Osteoblast (primary cell): Measurements from ENCODE around the gene KLK15. TPM values are rescaled to one million over a fixed set of nuclear protein-coding genes. Genes with fewer than 3 reads are reported as not detected.
A peak's percentile ranks its signal among the peaks of the same experiment; 100 is the strongest.

Experiments used
- DNase-seq: peaks from one replicate; pipeline ENCODE4 v3.0.0; 2011; ENCODE audit warnings: low spot score, mixed read lengths; ENCODE audit not compliant: insufficient read length; ENCODE audit errors: missing footprints
- H2AFZ ChIP-seq: 2 replicates; pipeline ENCODE4 v1.6.0; 2011; ENCODE audit warnings: mild to moderate bottlenecking, low read length
- H3K27ac ChIP-seq: 2 replicates; pipeline ENCODE4 v1.5.1; 2011; ENCODE audit warnings: mild to moderate bottlenecking, low read depth, low read length, moderate library complexity
- H3K27me3 ChIP-seq: 2 replicates; pipeline ENCODE4 v1.6.0; 2012; ENCODE audit warnings: mild to moderate bottlenecking, control low read depth, inconsistent platforms, low read length, moderate library complexity; ENCODE audit not compliant: insufficient read depth
- H3K36me3 ChIP-seq: 2 replicates; pipeline ENCODE4 v1.5.1; 2011; ENCODE audit warnings: mild to moderate bottlenecking, low read length, control low read depth, moderate library complexity; ENCODE audit not compliant: insufficient read depth
- H3K4me1 ChIP-seq: 2 replicates; pipeline ENCODE4 v1.5.1; 2011; ENCODE audit warnings: mild to moderate bottlenecking, low read length, control low read depth, moderate library complexity; ENCODE audit not compliant: insufficient read depth
- H3K4me2 ChIP-seq: 2 replicates; pipeline ENCODE4 v1.6.0; 2011; ENCODE audit warnings: mild to moderate bottlenecking, low read length; ENCODE audit not compliant: insufficient read depth
- H3K4me3 ChIP-seq: fragments of 200-600 bp; sonication (generic); 3 replicates; pipeline ENCODE4 v1.5.1; 2012; ENCODE audit warnings: mild to moderate bottlenecking, low read length, inconsistent platforms; ENCODE audit not compliant: insufficient read depth
- H3K79me2 ChIP-seq: 2 replicates; pipeline ENCODE4 v1.6.0; 2012; ENCODE audit warnings: mild to moderate bottlenecking, low read length, control low read depth, inconsistent platforms; ENCODE audit not compliant: insufficient read depth
- H3K9me3 ChIP-seq: 2 replicates; pipeline ENCODE4 v1.5.1; 2011; ENCODE audit warnings: low read depth, low read length, control low read depth
- H4K20me1 ChIP-seq: 2 replicates; pipeline ENCODE4 v1.6.0; 2012; ENCODE audit warnings: mild to moderate bottlenecking, low read length, control low read depth; ENCODE audit not compliant: insufficient read depth
- total RNA-seq: library from RNA; depleted of rRNA; stranded (reverse); fragments of >200 nt; gene quantifications from 2 replicates; pipeline ENCODE4 v1.2.3, GENCODE V29; 2012
- TF ChIP-seq, protein P1 (sequence below): IDR thresholded peaks from 2 replicates; pipeline ENCODE4 v1.5.1; 2011; ENCODE audit warnings: mild to moderate bottlenecking, low read depth, low read length, moderate library complexity; ENCODE audit errors: extremely low read depth

The KLK15 gene
- total RNA-seq, 1 donor, result not detected

DNA sequence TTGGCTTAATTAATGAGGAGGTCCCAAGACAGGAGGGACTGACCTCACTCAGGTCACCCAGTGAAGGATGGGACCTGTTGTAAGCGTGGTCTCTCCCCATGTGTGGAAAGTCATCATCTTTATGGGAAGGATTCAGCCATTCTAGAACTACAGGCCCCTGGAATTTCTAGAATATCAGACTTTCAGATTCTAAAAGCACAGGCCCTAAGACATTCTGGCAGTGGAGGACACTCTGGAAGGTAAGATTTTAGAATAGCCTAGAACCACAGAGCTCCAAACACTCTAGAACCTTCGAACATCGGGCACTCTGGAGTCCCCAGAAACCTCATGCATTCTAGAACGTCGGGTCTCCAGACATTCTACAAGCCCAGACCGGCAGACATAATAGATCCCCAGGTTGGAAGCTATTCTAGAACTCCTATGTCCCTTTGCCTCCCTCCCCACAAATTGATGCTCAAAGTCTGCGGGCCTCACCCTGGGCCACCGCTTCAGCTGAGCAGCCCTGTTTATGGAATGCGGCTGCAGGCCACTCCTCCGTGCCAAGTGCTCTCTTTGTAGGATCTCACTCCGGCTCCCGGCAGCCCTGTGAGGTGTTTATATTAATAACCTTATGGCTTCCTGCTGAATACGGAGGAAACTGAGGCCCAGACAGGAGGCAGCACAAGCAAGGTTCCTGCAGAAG is 1.9 kb upstream of the KLK15 start:
- peaks cover 5% of the 10 kb centered on the region for H3K4me1 ChIP-seq
- H3K36me3 ChIP-seq, result no peaks in the 10 kb centered on the region
- H3K27ac ChIP-seq, result no peak overlapping the region
- no peaks in the 10 kb centered on the region for H3K79me2 ChIP-seq
- peak overlapping the region; percentile 93 for H2AFZ ChIP-seq
- DNase-seq, result no peak
- H3K27me3 ChIP-seq, result peaks cover 7% of the 10 kb centered on the region
- peak overlapping the region; percentile 72 for H3K4me3 ChIP-seq
- no peaks in the 10 kb centered on the region for H3K9me3 ChIP-seq
- H4K20me1 ChIP-seq, result no peaks in the 10 kb centered on the region
- H3K4me2 ChIP-seq, result peak overlapping the region; percentile 86
- TF ChIP-seq, protein P1, sequence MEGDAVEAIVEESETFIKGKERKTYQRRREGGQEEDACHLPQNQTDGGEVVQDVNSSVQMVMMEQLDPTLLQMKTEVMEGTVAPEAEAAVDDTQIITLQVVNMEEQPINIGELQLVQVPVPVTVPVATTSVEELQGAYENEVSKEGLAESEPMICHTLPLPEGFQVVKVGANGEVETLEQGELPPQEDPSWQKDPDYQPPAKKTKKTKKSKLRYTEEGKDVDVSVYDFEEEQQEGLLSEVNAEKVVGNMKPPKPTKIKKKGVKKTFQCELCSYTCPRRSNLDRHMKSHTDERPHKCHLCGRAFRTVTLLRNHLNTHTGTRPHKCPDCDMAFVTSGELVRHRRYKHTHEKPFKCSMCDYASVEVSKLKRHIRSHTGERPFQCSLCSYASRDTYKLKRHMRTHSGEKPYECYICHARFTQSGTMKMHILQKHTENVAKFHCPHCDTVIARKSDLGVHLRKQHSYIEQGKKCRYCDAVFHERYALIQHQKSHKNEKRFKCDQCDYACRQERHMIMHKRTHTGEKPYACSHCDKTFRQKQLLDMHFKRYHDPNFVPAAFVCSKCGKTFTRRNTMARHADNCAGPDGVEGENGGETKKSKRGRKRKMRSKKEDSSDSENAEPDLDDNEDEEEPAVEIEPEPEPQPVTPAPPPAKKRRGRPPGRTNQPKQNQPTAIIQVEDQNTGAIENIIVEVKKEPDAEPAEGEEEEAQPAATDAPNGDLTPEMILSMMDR, result no peak

DNA sequence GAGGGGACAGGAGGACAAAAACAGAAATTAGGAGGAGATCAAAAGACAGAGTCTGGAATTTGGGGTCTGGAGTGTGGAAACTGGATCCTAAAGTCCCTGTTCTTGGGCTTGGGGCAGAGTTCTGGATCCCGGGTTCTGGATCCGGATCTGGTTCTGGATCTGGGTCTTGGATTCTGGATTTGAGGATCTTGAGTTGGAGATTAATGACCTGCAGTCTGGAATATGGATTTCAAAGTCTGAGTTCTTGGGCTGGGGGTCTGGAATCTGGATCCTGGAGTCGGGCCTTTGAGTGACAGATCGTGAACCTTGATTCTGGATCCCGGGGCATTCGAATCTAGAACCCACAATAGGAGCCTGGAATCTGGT is 411 bp upstream of the KLK15 start:
- Histone ChIP-seq H3K27me3 (peaks cover 7% of the 10 kb centered on the region), H3K4me1 (peaks cover 5% of the 10 kb centered on the region), H3K9me3 (no peaks in the 10 kb centered on the region), H2AFZ (no peak overlapping the region), H3K36me3 (no peaks in the 10 kb centered on the region), H3K4me2 (no peak overlapping the region), H4K20me1 (no peaks in the 10 kb centered on the region), H3K4me3 (no peak overlapping the region), H3K79me2 (no peaks in the 10 kb centered on the region), H3K27ac (no peak overlapping the region)
- TF ChIP-seq, protein P1, result no peak
- DNase-seq, result no peak

DNA sequence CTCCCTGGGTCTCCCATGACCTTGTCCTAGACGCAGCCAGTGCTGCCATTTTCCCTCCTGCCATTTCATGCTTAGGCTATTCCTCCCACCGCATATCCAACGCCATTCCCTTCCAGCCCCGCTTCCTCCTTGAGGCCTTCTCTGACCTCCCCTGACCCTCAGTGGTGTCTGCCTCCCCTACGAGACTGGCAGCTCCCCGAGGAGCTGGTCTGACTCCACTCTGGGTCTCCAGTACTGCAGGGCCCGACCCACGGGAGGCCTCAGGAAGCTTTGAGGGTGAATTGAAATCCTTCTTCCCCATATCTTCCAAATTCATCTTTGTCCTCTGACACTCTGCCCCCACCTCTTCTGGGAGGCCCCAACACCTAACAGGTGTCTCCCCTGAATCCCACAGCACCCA is 708 bp downstream of the KLK15 start:
- peaks cover 7% of the 10 kb centered on the region for H3K27me3 ChIP-seq
- H3K9me3 ChIP-seq, result no peaks in the 10 kb centered on the region
- H2AFZ ChIP-seq, result no peak overlapping the region
- H3K27ac ChIP-seq, result no peak overlapping the region
- no peaks in the 10 kb centered on the region for H3K79me2 ChIP-seq
- H3K36me3 ChIP-seq, result no peaks in the 10 kb centered on the region
- H3K4me2 ChIP-seq, result no peak overlapping the region
- DNase-seq, result no peak
- H4K20me1 ChIP-seq, result no peaks in the 10 kb centered on the region
- peaks cover 5% of the 10 kb centered on the region for H3K4me1 ChIP-seq
- TF ChIP-seq, protein P1, result no peak
- H3K4me3 ChIP-seq, result no peak overlapping the region

DNA sequence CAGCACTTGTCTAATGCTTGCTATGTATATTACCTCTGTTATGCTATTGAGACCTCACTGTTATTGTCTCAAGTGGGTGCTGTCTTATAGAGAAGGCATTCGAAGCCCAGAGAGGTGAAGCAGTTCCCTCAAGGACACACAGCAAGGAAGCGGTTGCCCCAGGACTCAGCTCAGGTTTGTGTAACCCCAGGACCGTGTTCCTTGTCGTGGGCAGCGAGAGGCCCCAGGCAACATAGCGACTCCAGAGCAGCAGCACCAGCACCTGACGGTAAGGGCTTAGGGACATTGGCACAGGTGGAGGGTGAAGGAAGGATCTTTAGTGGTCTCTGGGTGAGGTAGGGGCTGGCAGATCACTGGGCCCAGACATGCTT is 2.4 kb downstream of the KLK15 start:
- Histone ChIP-seq H3K36me3 (no peaks in the 10 kb centered on the region), H3K27me3 (peaks cover 4% of the 10 kb centered on the region), H4K20me1 (no peaks in the 10 kb centered on the region), H3K9me3 (no peaks in the 10 kb centered on the region), H3K27ac (no peak overlapping the region), H3K4me1 (peaks cover 5% of the 10 kb centered on the region), H2AFZ (no peak overlapping the region), H3K4me3 (no peak overlapping the region), H3K79me2 (no peaks in the 10 kb centered on the region), H3K4me2 (no peak overlapping the region)
- DNase-seq, result no peak
- TF ChIP-seq, protein P1, result no peak
